Small intestine (tissue), 7 donors: ENCODE data around the gene PTGDR2. TPM values are rescaled to one million over a fixed set of nuclear protein-coding genes. Genes with fewer than 3 reads are reported as not detected.
"Not testable (repeated sequence)": the region's sequence is repeated elsewhere in the genome, so short reads cannot be mapped to it uniquely, and the experiment has no call there.

ENCODE experiments used
- DNase-seq, 2 donors: peaks; one replicate each; pipeline versions ENCODE4 v3.0.0 to v3.0.0-alpha.2; 2013
- FAIRE-seq: peaks from 2 replicates; lab custom pipeline; 2012; peaks lifted over from hg19 to GRCh38; lab: Jason Lieb, UNC
- H3K27ac ChIP-seq, 3 donors: one replicate each; pipeline ENCODE4 v1.5.1; 2013; ENCODE audit warnings: low read length in 2 of 3, mild to moderate bottlenecking in 2 of 3, control low read depth in 1 of 3, inconsistent platforms in 1 of 3, low read depth in 1 of 3, moderate library complexity in 1 of 3
- H3K27me3 ChIP-seq, 3 donors: one replicate each; pipeline ENCODE4 v1.6.1; 2013; ENCODE audit warnings: low read length in 3 of 3, inconsistent platforms in 1 of 3; ENCODE audit not compliant: control insufficient read depth in 3 of 3, insufficient read depth in 3 of 3
- H3K36me3 ChIP-seq, 3 donors: one replicate each; pipeline ENCODE4 v1.6.1; 2013; ENCODE audit warnings: low read length in 3 of 3, inconsistent platforms in 1 of 3, low read depth in 1 of 3, mild to moderate bottlenecking in 1 of 3, moderate library complexity in 1 of 3; ENCODE audit not compliant: control insufficient read depth in 3 of 3, insufficient read depth in 2 of 3
- H3K4me1 ChIP-seq, 3 donors: one replicate each; pipeline ENCODE4 v1.6.1; 2013; ENCODE audit warnings: low read length in 2 of 3, inconsistent platforms in 1 of 3, low read depth in 1 of 3, mild to moderate bottlenecking in 1 of 3, moderate library complexity in 1 of 3; ENCODE audit not compliant: control insufficient read depth in 3 of 3, insufficient read depth in 2 of 3
- H3K4me3 ChIP-seq, 3 donors: one replicate each; pipeline ENCODE4 v1.5.1; 2013; ENCODE audit warnings: low read length in 3 of 3, control low read depth in 1 of 3, inconsistent platforms in 1 of 3, low read depth in 1 of 3, mild to moderate bottlenecking in 1 of 3, moderate library complexity in 1 of 3
- H3K9me3 ChIP-seq, 2 donors: one replicate each; pipeline ENCODE4 v1.6.1; 2013; ENCODE audit warnings: low read depth in 1 of 2, low read length in 1 of 2; ENCODE audit not compliant: control insufficient read depth in 2 of 2, insufficient read depth in 1 of 2
- WGBS, 3 donors: extraction: QIAGEN DNeasy Blood & Tissue Kit; methylation state at CpG; one replicate each; pipeline ENCODE4 v1.1.7; 2013; 5-methylcytosine and 5-hydroxymethylcytosine counted together
- polyA plus RNA-seq, 4 donors: library from polyadenylated mRNA; stranded (reverse) in 3 of 4; unstranded in 1 of 4; fragments of 200-250 nt in 3 of 4; fragments of 120-200 nt in 1 of 4; gene quantifications; one replicate each; pipeline versions ENCODE4 v1.2.1 to v1.2.3, GENCODE V29; 2013
- donor health status: healthy with polysubstance abuse.
- donor health status: control.
- donor health status: control.
- donor health status: Bipolar disorder and iron deficiency.
- donor health status: healthy.

Gene PTGDR2
- polyA plus RNA-seq, 4 donors, result 0.45 to 4.5 (median 3.4) TPM

DNA sequence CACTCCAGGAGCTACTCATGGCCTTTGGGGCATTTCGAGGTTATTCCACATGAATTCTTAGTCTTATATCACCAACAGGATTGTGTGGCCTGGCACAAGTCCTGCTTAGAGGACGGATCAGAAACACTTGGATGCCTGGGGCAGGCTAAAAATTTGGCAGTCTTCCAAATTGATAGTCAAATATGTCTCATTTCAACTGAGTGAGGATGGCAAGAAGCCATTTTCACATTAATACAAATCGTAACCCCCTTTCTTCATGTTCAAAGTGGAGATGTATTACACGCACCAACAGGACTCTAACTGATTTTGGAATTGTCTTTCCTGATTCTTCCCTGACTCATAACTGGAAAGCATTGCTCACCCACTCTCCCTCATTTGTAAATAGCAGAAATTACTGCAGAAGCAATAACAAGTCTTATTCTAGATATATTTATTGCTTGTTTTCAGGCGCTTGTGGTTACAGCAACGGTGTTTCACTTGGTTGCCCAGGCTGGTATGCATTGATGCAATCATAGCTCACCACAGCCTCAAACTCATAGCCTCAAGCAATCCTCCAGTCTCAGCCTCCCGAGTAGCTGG lies 24.2 kb downstream of the PTGDR2 start:
- Histone ChIP-seq H3K4me1 (no peaks in the 10 kb centered on the region), H3K9me3 (no peaks in the 10 kb centered on the region), H3K36me3 (no peaks in the 10 kb centered on the region), H3K27me3 (no peaks in the 10 kb centered on the region), H3K27ac (no peak overlapping the region), H3K4me3 (no peak overlapping the region)
- 41 to 55% (median 43%) methylated on average over 7 of the region's 7 CpGs for WGBS, 3 donors
- no peak for DNase-seq
- FAIRE-seq, result no peak

DNA sequence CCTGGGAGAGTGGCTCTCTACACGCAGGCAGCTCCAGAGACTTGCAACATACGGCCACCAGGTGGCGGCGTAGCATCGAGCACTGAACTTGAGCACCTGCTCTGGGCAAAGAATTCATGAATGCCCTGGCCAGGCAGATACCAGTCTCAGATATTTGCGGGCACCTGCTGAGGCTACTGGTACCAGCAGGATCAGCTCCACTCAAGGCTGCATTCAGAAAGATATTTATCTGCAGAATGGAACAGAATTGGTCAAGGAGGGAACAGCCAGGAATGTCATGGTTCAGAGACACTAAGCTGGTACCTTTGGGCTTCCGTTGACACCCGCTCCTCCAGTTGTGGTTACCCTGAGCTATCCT lies 24.6 kb downstream of the PTGDR2 start:
- peak; percentile 85 to 86 for DNase-seq
- Histone ChIP-seq H3K27me3 (no peaks in the 10 kb centered on the region), H3K27ac (no peak overlapping the region), H3K9me3 (no peaks in the 10 kb centered on the region), H3K4me1 (no peaks in the 10 kb centered on the region), H3K4me3 (no peak overlapping the region), H3K36me3 (no peaks in the 10 kb centered on the region)
- no peak for FAIRE-seq
- 19 to 24% (median 22%) methylated on average over 8 of the region's 8 CpGs for WGBS, 3 donors

- H3K36me3 ChIP-seq, result no peaks in the 10 kb centered on the region
- no peaks in the 10 kb centered on the region for H3K9me3 ChIP-seq
- H3K4me1 ChIP-seq, result no peaks in the 10 kb centered on the region
- DNase-seq, result no peak
- no peaks in the 10 kb centered on the region for H3K27me3 ChIP-seq
- no peak for FAIRE-seq
- H3K4me3 ChIP-seq, result no peak overlapping the region
- no peak overlapping the region for H3K27ac ChIP-seq
- WGBS, 3 donors, result 41 to 50% (median 45%) methylated on average over 10 of the region's 10 CpGs
Measured at GRCh38 chr11:60830478-60831142, 25.1 kb downstream of the PTGDR2 start.

GRCh38 chr11:60825790-60826189 lies 30.0 kb downstream of the PTGDR2 start:
- Histone ChIP-seq H3K27me3 (no peaks in the 10 kb centered on the region), H3K36me3 (no peaks in the 10 kb centered on the region), H3K4me1 (no peaks in the 10 kb centered on the region), H3K4me3 (no peak overlapping the region), H3K27ac (no peak overlapping the region), H3K9me3 (no peaks in the 10 kb centered on the region)
- WGBS, 3 donors, result 75 to 90% (median 75%) methylated on average over 5 to 6 of the region's 6 CpGs
- FAIRE-seq (no peak), DNase-seq (no peak)

DNA sequence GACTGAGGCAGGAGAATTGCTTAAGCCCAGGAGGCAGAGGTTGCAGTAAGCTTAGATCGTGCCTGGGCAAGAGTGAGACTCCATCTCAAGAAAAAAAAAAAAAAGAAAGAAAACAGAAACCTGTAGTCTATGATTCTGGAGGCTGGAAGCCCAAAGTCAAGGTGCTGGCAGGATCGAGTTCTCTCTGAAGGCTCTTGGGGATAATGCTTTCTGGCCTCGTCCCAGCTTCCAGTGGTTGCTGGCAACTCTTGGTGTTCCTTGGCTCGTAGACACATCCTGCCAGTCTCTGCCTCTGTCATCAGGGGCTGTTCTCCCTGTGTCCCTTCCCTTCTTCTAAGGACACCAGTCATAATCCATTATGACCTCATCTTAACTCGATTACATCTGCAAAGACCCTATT lies 30.6 kb downstream of the PTGDR2 start:
- DNase-seq (no peak), FAIRE-seq (no peak)
- Histone ChIP-seq H3K27me3 (no peaks in the 10 kb centered on the region), H3K4me1 (no peaks in the 10 kb centered on the region), H3K4me3 (no peak overlapping the region), H3K9me3 (no peaks in the 10 kb centered on the region), H3K27ac (no peak overlapping the region), H3K36me3 (no peaks in the 10 kb centered on the region)
- WGBS, 3 donors, result 87 to 94% (median 91%) methylated on average over 5 of the region's 5 CpGs

- FAIRE-seq, result peak; percentile 72
- not testable (repeated sequence) for H3K27ac ChIP-seq, H3K4me3 ChIP-seq, H3K4me1 ChIP-seq, DNase-seq, H3K9me3 ChIP-seq, H3K27me3 ChIP-seq, H3K36me3 ChIP-seq
- 93 to 94% (median 94%) methylated on average over 5 of the region's 5 CpGs for WGBS, 3 donors
Measured at GRCh38 chr11:60823745-60824306, 31.9 kb downstream of the PTGDR2 start.

DNA sequence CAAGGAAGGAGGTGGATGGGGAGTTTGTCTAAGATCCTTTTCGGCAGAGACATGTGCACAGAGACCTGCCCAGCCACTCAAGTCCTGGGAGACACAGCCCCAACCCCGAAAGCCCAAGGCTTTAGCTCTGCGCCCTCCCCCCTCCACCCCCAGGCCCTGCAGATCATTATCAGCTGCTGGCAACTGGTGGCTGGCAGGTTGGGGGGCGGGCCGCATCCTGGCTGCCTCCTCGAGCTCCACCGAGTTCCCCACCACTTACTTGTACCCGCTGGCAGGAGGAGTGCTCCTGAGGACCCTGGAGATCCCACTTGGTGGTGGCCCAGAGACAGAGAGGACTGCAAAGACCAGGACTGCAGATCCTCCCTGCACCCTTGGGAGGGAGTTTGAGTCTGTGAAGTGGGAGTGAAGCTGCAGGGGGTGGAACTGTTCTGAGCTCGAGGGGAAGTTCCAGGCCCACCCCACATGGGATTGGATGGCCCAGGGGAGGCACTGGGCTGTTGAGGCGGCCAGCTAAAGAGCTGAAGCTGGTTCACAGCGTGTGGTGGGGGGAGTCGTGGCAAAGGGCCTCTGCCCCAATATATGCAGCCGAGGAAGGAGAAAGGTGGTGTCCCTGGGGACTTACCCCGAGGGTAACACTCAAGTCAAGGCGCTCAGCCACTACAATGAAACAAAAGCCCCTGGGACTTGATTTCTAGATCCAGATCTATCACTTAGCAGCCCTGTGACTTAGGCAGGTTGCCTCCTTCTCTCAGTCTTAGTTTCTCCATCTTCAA lies 33.7 kb downstream of the PTGDR2 start:
- Histone ChIP-seq H3K36me3 (no peaks in the 10 kb centered on the region), H3K4me3 (no peak overlapping the region), H3K27ac (no peak overlapping the region), H3K9me3 (peaks cover 0 to 6% of the 10 kb centered on the region in 2 donors), H3K4me1 (no peaks in the 10 kb centered on the region), H3K27me3 (no peaks in the 10 kb centered on the region)
- FAIRE-seq (no peak), DNase-seq (no peak)
- WGBS, 3 donors, result 59 to 80% (median 67%) methylated on average over 13 to 15 of the region's 15 CpGs

GRCh38 chr11:60818057-60818456 lies 37.7 kb downstream of the PTGDR2 start:
- 72 to 79% (median 79%) methylated on average over 4 of the region's 4 CpGs for WGBS, 3 donors
- no peaks in the 10 kb centered on the region for H3K4me1 ChIP-seq
- H3K36me3 ChIP-seq, result no peaks in the 10 kb centered on the region
- peaks cover 0 to 13% of the 10 kb centered on the region in 2 donors for H3K9me3 ChIP-seq
- FAIRE-seq (no peak), DNase-seq (no peak)
- no peaks in the 10 kb centered on the region for H3K27me3 ChIP-seq
- H3K27ac ChIP-seq, result no peak overlapping the region
- H3K4me3 ChIP-seq, result no peak overlapping the region
